AG08396 (cell line): ENCODE results near the gene PAFAH2.
"Not testable (repeated sequence)": the region's sequence is repeated elsewhere in the genome, so short reads cannot be mapped to it uniquely, and the experiment has no call there.

Source experiments
- DNase-seq: peaks from one replicate; pipeline ENCODE4 v3.0.0; 2012; ENCODE audit warnings: low spot score, mixed read lengths

PAFAH2 gene

DNA sequence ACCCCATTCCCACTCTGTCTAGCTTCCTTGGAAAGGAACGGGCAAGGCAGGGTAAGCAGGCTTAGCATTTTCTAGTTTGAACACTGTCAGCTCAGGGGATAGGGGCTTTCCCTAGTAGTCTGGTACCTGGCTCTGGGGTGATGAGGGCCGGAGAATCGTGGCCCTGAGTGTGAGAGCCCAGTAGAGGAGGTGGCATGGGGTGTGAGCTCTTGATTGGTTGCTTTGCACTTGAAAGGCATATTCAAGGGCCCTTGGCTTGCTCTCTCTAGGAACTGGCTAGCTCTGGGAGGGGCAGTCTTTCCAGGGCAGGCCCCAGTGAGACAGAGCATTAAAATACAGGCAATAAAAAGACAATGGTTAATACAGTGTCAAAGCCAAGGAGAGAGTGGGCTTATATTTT, 13.0 kb upstream of the PAFAH2 start:
- DNase-seq, result no peak

DNA sequence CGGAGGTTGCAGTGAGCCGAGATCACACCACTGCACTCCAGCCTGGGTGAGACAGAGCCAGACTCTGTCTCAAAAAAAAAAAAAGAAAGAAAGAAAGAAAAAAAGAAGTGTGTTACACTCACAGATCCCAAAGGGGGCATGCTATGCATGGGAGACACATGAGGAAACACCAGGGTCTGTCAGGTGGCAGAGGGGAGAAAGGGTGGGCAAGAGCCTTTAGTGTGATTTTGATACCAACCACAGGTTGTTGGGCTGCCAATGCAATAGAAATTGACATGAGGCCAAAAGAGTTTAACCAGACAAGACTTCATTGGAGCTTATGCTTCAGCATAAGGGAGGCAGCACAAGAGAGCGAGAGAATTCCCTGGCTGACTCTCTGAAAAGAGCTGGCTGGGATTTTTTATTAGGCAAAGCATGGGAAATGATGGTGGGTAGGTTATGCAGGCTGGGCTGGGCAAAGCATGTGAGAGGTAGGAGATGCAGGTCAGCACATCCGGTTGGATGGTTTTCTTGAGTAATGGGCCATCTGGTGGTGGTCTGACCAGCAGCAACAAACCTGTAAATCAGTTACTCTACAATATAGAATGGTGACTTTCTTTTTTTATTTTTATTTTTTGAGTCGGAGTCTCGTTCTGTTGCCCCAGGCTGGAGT, 12.1 kb upstream of the PAFAH2 start:
- no peak for DNase-seq

DNA sequence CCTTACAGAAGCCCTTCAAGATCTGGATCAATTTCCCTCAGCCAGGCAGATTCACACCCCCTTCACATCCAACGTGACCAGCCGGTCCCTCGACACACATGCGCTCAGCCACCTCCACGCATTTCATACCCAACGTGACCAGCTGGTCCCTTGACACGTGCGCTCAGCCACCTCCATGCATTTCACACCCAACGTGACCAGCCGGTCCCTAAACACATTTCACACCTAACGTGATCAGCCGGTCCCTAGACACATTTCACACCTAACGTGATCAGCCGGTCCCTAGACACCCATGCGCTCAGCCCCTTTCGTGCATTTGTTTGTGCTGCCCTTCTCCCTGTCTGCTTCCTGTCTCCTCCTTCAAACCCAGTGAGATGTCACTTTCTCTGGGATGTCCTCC, 8.8 kb upstream of the PAFAH2 start:
- DNase-seq, result no peak

DNA sequence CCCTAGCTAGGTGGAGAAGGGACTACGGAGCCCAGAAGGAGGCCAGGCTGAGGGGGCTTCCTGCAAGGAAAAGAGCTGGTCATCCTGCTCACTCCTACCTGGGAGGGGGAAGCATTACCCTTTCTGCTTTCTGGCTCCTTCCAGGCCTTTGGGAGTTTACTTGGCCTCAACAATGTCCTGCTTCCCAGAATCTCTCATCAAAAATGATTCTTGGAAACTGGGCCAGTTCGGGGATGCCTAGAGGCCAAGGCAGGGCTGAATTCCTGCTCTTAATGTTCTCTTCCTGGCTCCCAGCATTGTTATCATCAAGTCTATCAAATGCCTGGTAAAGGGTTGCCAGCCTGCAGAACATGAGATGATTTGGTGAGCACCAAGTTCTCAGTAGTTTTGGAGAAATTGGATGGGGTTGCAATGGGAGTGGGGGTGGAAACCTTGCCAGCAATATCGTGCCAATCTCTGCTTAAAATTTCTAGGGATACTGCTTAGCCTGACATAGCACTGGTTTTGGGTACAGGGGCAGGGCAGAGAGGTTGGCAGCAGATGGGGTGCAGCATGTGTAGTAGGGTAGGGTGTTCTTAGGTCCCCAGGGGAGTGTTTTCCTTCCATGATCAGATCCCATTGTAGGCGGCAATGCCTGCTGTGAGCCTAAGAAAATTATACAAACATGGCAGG, 7.7 kb upstream of the PAFAH2 start:
- DNase-seq, result no peak

DNA sequence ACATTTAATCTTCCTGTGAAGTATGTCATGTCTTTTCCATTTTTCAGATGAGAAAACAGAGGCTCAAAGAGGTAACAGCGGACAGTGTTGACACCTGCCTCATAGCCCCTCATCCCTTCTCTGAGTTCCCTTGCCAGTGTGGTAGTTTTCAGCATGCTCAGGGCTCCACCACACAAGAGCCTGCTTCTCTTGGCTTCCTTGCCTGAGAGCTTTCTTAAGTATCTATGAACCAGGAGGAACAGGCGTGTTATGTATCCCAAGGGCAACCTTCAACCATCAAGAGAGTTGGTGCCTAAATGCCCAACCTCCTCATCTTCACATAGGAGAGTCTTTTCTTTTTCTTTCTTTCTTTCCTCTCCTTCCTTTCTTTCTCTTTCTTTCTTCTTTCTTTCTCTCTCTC, 5.9 kb upstream of the PAFAH2 start:
- DNase-seq, result no peak

DNA sequence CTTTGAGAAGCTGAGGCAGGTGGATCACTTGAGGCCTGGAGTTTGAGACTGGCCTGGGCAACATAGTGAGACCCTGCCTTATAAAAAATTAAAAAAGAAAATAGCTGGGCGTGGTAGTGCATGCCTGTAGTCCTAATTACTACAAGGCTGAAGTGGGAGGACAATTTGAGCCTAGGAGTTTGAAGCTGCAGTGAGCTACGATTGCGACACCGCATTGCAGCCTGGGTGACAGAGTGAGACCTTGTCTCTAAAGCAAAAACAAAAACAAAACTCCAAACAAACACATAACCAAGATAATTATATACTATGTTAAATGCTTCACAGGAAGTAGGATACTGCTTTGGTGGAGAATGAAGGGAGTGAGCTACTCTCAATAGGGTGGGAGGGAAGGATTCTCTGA, 5.4 kb upstream of the PAFAH2 start:
- no peak for DNase-seq

DNA sequence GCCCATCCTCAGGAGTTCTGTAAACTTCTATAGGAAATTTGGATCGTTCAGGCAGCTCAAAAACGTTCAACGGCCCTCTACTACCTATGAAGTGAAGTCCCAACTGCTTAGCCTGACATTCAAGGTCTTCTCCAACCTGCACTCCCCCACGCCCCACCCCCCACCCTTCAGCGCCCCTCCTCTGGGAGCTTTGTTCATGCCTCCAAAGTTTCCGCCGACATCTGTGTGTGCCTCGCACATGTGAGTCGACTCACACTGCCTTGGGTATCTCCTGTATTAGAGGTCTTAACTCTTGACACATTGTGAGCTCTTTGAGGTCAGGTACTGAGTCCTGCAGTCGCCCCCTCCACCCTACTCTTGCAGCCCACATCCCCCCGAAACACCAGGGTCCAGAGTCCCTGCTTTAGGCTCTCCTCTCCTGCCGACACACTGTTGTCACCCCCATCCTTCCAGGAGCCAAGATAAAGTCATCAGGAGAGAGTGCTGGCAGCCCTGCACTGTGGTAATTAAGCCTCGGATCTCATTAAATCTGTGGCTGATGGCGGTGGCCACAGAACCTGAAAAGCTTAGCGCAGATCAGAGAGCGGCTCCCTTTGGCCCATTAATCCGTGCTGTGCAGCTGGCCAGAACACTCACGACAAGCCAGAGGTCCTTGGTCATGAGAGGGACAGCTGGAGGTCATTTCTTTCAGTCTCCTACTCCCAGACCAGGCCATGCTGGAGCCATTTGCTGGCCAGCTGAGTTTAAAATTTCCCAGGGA, 1.4 kb upstream of the PAFAH2 start:
- no peak for DNase-seq

DNA sequence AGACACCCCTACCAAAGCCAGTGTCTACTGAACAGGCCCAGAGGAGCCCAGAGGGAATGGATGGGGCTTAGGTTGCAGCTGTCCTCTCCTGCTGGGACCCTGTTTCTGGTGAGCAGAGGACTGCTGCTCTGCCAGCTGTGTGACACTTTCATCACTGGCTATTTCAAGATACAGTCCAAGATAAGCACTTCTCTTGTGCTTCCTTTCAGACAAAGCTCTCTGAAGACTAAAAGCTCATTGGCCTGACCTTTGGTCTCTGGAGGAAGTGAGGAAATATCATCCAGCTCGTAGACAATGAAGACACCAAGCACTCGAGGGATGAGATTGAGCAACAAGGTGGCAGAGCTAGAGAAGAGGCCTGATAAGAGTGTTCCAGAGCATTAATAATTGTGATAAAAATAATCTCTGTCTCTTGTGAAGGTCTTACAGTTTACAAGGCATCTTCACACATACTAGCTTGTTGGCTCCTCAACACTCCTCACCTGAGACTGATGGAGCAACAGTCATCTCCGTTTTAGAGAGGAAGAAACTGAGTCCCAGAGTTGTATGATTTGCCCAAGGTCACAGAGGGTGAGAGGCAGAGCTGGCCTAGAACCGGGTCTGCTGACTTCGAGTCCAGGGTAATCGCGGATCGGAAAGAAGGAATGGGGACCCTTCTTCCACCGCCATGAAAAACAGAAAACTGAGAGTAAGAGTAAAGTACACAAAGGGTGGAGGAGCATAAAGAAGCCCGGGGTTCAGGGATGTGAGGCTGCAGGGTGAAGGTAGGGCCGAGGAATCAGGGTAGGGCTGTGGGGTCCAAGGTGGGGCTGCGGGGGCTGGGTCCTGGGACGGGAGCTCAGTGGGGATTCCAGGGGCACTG, 666 bp downstream of the PAFAH2 start:
- peak; percentile 29 for DNase-seq

DNA sequence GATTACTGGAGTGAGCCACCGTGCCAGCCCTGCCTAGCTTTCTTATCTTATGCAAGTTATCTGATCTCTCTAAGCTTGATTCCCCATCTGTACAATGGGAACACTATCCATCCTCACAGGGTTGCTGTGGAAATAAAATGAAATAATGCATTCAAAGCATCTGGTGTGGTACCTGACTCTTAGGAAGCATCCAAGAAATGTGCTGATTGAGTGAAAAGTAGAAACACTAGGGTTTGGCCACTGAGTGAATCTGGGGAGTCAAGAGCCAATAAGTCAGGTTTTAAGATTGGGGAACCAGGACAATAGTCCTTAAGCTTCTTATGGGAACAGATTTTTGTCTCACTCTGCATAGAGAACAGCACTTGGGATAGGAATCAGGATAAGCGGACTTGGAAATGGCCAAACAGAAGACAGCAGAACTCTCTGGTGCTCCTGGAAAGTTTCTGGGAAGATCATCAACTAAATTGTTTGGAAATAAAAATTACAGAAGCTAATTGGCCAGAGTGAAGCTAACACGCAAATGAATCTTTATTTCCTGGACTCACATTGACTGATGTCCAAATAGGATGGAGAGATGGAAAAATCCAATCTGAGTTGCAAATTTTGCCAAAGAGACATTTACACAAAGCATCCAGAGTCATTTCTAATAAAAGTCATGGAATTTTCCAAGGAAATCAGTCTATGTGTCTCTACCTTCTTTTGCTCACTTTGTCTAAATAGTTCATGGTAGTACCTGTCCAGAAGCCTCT, 3.3 kb downstream of the PAFAH2 start:
- no peak for DNase-seq

DNA sequence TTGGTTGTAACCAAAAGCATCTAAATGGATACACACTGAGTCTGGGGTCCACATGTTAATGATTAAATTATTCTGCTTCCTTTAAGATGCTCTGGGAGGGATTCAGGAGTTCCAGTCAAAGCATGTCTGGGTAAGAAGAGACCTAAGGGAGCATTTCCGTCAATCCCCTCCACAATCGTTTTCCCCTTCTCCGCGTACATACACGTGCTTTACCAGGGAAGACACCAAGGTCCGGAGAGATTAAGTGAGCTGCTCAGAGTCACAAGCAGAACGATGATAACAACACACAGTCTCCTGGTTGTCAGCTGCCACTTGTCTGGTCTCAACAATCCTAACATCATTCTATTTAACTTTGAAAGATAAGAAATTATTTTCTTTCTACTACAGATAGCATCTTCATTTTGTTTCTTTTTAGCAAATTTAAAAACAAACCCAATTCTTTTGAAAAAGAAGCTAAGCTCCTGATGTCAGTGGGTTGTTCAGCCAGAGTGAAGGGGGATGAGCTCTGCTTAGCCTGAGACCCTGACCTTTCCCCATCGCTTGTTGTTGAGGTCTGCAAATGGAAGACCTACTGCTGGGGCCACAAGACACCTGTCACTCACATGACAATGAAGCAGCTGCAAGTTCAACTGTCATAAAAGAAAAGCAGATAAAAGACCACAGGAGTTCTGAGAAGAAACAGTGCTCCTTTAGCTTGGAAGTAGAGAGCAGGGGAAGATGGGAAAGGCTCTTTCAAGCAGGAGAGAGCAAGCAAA, 4.5 kb downstream of the PAFAH2 start:
- no peak for DNase-seq

DNA sequence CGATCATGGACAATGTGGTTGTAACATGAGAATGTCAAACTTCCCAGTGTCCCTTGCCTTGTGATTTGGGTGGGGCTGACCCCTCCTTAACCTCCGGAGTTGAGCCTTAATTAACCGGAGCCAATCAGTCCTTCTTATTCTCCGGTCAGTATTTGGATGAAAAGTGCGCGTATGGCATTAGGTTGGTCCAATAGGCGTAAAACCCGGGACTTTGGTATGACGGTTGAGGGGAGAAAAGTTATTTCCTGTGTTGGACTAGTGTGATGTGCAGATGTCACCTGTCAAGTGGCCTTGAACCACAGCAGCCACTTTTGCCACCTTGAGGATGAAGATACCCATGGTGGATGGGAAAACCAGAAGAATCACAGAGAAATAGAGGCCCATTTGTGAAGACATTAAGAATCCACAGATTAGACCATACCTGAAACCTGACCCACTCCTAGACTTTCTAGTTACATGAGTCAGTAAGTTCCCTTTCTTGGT, 5.1 kb downstream of the PAFAH2 start:
- DNase-seq, result no peak

DNA sequence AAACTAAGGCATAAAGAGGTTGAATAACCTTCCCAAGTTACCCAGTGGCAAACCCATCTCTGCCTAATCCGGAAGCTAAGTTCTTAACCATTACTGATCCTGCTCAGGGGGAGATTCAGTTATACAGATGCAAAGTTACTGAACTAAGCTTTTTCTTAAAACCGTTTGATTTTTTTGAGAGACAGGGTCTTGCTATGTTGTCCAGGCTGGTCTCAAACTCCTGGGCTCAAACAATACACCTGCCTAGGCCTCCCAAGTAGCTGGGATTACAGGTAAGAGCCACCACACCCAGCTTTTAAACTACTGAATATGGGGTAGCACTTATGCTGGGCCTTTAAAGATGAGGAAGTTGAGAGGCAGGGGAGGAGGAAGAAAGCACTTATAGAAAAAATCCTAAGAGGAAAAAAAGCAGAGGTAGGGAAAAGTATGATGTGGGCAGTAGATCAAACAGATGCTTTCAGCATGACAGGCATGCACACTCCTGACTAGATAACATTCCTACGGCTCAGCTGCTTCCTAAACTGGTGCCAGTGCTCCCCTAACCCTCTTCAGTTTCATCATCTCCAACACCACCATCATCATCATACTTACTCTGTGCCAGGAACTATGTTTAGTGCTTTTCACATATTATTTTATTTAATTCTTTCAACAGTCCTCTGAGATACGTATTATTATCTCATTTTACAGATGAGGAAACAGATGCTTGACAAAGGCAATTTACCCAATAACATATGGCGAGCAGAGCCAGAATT, 5.8 kb downstream of the PAFAH2 start:
- peak; percentile 28 for DNase-seq

DNA sequence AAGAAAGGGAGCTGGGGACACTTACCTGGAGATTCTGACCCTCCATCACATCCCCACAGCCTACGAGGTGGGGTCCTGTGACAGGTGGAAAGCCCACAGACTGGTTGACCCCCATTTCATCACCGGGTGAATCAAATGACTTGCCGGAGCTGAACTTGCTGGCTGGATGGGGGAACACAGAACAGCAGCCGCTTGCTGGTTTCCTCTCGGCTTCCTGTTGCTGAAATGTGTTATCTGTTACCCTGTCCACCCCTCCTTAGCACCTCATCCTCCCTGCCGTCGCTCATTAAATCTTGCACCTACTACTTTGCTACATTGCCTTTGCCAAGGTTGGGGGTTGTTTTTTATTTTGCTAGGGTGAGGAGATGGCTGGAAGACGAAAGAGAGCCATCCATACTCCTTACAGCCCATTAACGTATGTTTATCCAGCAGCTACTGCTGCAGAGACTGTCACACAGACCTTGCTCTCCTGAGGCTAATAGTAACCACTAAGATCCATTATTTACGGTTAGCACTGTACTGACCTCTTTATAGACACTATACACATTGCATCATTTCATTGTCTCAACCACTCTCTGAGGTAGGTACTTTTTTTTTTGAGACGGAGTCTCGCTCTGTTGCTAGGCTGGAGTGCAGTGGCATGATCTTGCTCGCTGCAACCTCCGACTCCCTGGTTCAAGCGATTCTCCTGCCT, 7.0 kb downstream of the PAFAH2 start:
- DNase-seq, result no peak

DNA sequence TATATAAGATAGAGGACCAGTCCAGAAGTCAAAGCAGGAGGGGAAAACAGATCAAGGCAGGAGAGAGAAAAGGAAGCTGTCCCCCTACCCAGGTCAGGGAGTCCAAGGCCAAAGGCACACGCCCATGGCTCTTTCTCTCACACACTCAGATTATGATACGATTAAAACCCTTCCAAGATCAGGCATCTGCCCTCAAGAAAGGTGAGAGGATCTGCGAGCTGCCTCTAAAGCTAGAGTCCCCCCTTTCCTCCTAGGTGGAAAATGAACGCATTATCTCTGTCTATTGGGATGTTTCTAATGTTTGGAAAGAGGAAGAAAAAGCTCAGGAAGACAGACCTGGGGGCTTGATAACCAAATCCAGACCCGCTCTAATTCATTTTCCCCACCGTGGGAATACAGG, 7.6 kb downstream of the PAFAH2 start:
- DNase-seq, result no peak

DNA sequence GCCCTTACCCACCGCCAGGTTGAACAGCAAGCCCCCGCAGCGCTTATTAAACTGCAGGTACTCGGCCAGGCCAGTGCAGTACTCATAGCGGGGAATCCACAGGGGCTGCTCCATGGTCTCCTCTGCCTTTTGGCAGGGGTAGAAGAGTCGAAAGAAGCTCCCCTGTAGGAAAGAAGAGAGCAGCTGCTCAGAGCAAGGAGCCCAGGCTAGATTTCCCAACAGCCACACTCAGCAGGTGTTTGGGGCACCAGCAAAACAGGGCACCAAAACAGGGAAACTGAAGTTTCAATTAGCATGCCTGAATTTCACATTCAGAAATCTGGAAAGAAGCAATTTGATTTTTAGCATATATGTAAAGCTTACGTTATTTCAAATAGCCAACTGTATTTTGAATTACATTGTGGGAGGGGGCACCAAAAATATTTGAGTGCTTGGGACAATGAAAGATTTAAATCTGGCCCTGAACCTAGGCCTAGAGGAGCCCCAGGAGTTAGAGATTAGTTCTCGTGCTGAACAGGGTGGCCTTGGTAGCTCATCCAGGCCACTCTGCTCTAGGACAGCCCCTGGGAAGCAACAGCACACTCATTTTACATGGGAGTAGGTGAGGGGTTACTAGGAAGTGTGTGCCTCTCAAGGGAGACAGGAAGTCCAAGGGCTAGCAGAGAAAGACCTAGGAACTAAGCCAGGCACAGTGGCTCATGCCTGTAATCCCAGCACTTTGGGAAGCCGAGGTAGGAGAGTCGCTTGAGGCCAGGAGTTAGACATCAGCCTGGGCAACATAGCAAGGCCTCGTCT, 8.2 kb downstream of the PAFAH2 start:
- DNase-seq, result no peak

DNA sequence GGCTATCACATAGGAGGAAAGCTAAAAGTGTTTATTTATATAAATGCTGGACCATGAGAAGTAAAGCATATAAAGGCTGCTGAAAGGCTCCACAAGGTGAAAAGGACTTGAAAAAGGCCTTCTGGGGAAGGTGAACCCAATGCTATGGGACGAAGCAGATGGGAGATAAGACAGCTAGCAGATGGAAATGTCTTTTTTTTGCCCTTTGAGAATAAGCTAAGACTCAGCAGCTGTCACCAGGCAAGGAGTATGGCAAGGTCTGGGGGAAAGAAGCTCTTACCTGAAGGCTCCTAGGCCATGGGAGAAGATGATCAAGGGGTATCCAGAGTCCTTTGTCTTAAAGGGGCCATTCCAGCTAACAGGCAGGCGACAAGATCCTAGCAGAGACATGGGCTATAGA, 9.9 kb downstream of the PAFAH2 start:
- DNase-seq, result no peak

DNA sequence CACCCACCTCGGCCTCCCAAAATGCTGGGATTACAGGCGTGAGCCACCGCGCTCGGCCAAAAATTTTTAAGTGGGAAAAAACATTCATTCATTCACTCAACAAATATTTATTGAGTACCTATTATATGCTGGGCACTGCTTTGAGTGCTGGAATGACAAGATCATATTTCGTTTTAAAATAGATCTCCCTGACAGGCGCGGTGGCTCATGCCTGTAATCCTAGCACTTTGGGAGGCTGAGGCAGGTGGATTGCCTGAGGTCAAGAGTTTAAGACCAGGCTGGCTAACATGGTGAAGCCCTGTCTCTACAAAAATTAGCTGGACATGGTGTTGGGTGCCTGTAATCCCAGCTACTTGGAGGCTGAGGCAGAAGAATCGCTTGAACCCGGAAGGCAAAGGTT, 11.1 kb downstream of the PAFAH2 start:
- DNase-seq, result not testable (repeated sequence)

DNA sequence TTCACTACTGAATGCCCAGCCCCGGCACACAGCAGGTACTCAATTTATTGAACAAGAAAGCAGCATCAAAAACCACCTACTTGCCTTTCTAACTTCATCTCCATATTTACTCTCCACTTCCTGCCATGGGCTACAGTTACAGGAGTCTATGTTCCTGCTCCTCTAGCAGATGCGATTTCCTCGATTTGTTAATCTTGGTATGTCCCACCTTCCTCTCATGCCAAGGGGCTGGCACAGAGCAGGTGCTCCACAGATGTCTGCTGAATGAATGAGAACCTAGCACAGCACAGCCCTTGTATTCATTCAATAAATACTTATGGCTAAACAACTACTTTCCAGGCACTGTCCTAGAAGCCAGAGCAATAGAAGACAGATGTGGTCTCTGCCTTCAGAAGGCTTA, 12.2 kb downstream of the PAFAH2 start:
- DNase-seq, result no peak

DNA sequence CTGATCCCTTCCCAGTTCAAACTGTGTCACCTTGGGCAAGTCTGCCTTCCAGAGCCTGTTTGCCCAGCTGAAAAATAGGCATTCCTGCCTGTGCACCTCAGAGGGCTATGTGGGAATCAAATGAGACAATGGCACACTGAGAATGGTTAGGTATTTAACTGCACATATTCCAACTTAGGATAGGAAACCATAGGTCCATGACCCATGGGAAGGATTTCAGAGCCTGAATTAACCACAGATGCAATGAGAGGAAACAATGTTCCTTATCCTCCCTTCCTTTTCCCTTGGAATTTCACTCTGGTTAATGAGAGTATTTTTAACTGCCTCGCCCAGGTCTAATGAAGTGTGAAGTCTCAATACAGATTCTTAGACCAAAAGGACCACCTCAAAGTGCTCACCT, 12.7 kb downstream of the PAFAH2 start:
- no peak for DNase-seq
